ENCODE data around the gene APEH. TPM values are rescaled to one million over a fixed set of nuclear protein-coding genes. Genes with fewer than 3 reads are reported as not detected.

Gene APEH
- total RNA-seq, 1 experiment from 2014 or later: 246 TPM

DNA sequence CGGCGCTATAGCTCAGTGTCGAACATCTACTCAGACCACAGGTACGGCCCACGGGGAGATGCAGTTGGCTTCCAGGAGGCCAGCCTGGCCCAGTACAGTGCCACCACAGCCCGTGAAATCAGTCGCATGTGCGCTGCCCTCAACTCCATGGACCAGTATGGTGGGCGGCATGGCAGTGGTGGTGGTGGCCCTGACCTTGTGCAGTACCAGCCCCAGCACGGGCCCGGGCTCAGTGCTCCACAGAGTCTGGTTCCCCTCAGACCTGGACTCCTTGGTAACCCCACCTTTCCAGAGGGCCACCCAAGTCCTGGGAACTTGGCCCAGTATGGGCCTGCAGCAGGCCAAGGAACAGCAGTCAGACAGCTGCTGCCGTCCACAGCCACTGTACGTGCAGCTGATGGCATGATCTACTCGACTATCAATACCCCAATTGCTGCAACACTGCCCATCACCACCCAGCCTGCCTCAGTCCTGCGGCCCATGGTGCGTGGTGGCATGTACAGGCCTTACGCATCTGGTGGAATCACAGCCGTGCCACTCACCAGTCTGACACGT is 18.3 kb upstream of the APEH start:
- intact Hi-C loops (cut with micrococcal nuclease): no loop called here
- no peak overlapping the region for H3K9ac ChIP-seq (ENCODE audit: low read length)
- ChIA-PET RAD21 (ENCODE audit: low non-redundant PET in 1 of 2, low total read pairs in 2 of 2, uncharacterized antibody in 2 of 2, unreplicated experiment in 2 of 2) (no interaction called here), CTCF (no interaction called here), POLR2A (no interaction called here)
- no peak overlapping the region for H3K4me2 ChIP-seq (ENCODE audit: low read length)
- ATAC-seq: no peak
- DNase-seq (ENCODE audit: low read depth, low spot score): no peak
- H2AFZ ChIP-seq (ENCODE audit: low read depth, low read length, poor library complexity, severe bottlenecking): no peak overlapping the region
- no peaks in the 10 kb centered on the region for H3K27me3 ChIP-seq (ENCODE audit: insufficient read depth, low read length)
- H4K20me1 ChIP-seq (ENCODE audit: insufficient read depth): no peaks in the 10 kb centered on the region
- H3K9me2 ChIP-seq (ENCODE audit: insufficient read depth): no peaks in the 10 kb centered on the region
- no peak overlapping the region for H3K27ac ChIP-seq (ENCODE audit: low read depth, low read length)
- no peaks in the 10 kb centered on the region for H3K36me3 ChIP-seq (ENCODE audit: control insufficient read depth in 1 of 2, insufficient read depth in 2 of 2, low read length in 2 of 2)
- H3K9me3 ChIP-seq (ENCODE audit: control insufficient read depth in 1 of 2, insufficient read depth in 1 of 2, low read depth in 1 of 2, low read length in 2 of 2): no peaks in the 10 kb centered on the region
- no peaks in the 10 kb centered on the region for H3K4me1 ChIP-seq (ENCODE audit: control insufficient read depth in 1 of 2, insufficient read depth in 2 of 2, low read length in 2 of 2)
- no peak overlapping the region for H3K4me3 ChIP-seq (replicated peaks in 1 of 2; ENCODE audit: low read depth in 1 of 2, low read length in 2 of 2)
- H3K79me2 ChIP-seq (ENCODE audit: insufficient read depth, low read length): no peaks in the 10 kb centered on the region
- no peak for TF ChIP-seq CBX3 (IDR thresholded peaks at IDR 0.05; ENCODE audit: low read depth)
- TF ChIP-seq CEBPB (IDR thresholded peaks at IDR 0.05; ENCODE audit: low read depth): no peak
- TF ChIP-seq YY1 (IDR thresholded peaks at IDR 0.05; ENCODE audit: extremely low read depth, insufficient replicate concordance, low read depth, low read length): no peak
- TF ChIP-seq, protein P1, sequence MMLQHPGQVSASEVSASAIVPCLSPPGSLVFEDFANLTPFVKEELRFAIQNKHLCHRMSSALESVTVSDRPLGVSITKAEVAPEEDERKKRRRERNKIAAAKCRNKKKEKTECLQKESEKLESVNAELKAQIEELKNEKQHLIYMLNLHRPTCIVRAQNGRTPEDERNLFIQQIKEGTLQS (IDR thresholded peaks at IDR 0.05): no peak
- TF ChIP-seq SRF (IDR thresholded peaks at IDR 0.05; ENCODE audit: low read depth): no peak
- no peak for TF ChIP-seq JUND (IDR thresholded peaks at IDR 0.05)
- TF ChIP-seq MAX (IDR thresholded peaks at IDR 0.05): no peak
- no peak for TF ChIP-seq FOSL1 (IDR thresholded peaks at IDR 0.05; ENCODE audit: low read depth)
- no peak for TF ChIP-seq EZH2phosphoT487 (IDR thresholded peaks at IDR 0.05; ENCODE audit: borderline replicate concordance)
- no peak for TF ChIP-seq RAD21 (IDR thresholded peaks at IDR 0.05; ENCODE audit: low read depth)
- no peak for TF ChIP-seq EZH2 (IDR thresholded peaks at IDR 0.05)
- no peak for TF ChIP-seq ZNF274 (IDR thresholded peaks at IDR 0.05; ENCODE audit: low read depth, low read length)
- BruUV-seq (replicated peaks): no TSS peak

All from HCT116 (cell line).